ENCODE data around the gene CFAP46. TPM values are rescaled to one million over a fixed set of nuclear protein-coding genes. Genes with fewer than 3 reads are reported as not detected.

The CFAP46 gene
- total and polyA plus RNA-seq, 2 donors (not counting 1 experiment from before 2014, with no cell fraction given): 0.07 TPM; not detected in 1

DNA sequence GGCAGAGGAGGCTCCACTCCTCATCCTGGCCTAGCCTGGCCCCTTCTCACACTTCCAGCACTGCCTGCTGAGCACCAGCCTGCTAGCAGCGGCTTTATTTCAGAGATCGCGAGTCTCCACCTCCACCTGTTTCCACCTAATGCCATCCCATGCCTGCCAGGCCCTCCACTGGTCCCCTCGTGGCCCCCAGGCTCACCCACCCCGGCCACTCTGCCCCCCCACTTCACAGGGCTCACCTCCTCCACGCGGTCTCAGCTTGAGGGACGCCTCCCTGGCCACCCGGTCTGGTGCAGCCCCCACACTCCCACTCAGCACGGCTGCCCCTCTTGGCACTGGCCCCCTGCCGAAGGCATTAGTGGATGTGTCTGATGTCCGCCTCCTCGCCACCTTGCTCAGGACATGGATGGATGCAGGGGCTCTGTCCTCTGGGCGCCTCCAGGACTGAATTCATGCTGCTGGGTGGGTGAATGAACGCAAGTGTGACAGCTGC, 152.7 kb downstream of the CFAP46 start:
- ChIA-PET POLR2A (no interaction called here), CTCF (no interaction called here)
- Histone ChIP-seq H3K4me1 (ENCODE audit: control insufficient read depth in 2 of 2, insufficient read depth in 2 of 2, low read length in 2 of 2) (peaks cover 0 to 17% of the 10 kb centered on the region in 2 donors), H4K20me1 (ENCODE audit: control insufficient read depth, insufficient read depth, low read length, poor library complexity, severe bottlenecking) (no peaks in the 10 kb centered on the region), H3K79me2 (ENCODE audit: control insufficient read depth, insufficient read depth, low read length) (no peaks in the 10 kb centered on the region), H3K4me2 (replicated peaks; ENCODE audit: low read depth, low read length, poor library complexity, severe bottlenecking) (no peak overlapping the region), H2AFZ (ENCODE audit: insufficient read depth, low read depth, low read length, poor library complexity, severe bottlenecking) (no peak overlapping the region), H3K36me3 (replicated peaks in 1 of 2; ENCODE audit: control extremely low read depth in 1 of 2, control insufficient read depth in 1 of 2, extremely low read depth in 1 of 2, insufficient read depth in 2 of 2, low read length in 1 of 2) (no peaks in the 10 kb centered on the region), H3K9ac (ENCODE audit: low read length) (no peak overlapping the region), H3K27me3 (replicated peaks in 1 of 4; ENCODE audit: control extremely low read depth in 1 of 4, control insufficient read depth in 3 of 4, insufficient read depth in 4 of 4, low read length in 3 of 4) (peaks cover 0 to 21% (median 5%) of the 10 kb centered on the region in 4 experiments), H3K9me3 (ENCODE audit: control extremely low read depth in 1 of 3, control insufficient read depth in 2 of 3, insufficient read depth in 1 of 3, low read length in 2 of 3) (peaks cover 0 to 18% (median 0%) of the 10 kb centered on the region in 3 donors), H3K27ac (ENCODE audit: low read length in 2 of 2) (no peak overlapping the region), H3K4me3 (ENCODE audit: control extremely low read depth in 1 of 5, extremely low read depth in 1 of 5, insufficient read depth in 1 of 5, low read depth in 2 of 5, low read length in 4 of 5) (no peak overlapping the region)
- peaks cover 4% of the 10 kb centered on the region for H3K4me1 Mint-ChIP-seq
- no peak for TF ChIP-seq EZH2 (IDR thresholded peaks at IDR 0.05; ENCODE audit: borderline replicate concordance, insufficient read depth, low read depth, low read length, poor library complexity, severe bottlenecking)
- TF ChIP-seq, protein P1, sequence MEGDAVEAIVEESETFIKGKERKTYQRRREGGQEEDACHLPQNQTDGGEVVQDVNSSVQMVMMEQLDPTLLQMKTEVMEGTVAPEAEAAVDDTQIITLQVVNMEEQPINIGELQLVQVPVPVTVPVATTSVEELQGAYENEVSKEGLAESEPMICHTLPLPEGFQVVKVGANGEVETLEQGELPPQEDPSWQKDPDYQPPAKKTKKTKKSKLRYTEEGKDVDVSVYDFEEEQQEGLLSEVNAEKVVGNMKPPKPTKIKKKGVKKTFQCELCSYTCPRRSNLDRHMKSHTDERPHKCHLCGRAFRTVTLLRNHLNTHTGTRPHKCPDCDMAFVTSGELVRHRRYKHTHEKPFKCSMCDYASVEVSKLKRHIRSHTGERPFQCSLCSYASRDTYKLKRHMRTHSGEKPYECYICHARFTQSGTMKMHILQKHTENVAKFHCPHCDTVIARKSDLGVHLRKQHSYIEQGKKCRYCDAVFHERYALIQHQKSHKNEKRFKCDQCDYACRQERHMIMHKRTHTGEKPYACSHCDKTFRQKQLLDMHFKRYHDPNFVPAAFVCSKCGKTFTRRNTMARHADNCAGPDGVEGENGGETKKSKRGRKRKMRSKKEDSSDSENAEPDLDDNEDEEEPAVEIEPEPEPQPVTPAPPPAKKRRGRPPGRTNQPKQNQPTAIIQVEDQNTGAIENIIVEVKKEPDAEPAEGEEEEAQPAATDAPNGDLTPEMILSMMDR (IDR thresholded peaks at IDR 0.05): no peak
- DNase-seq (no peak), ATAC-seq (ENCODE audit: low read depth) (no peak)
- peaks cover 7% of the 10 kb centered on the region for H3K27me3 Mint-ChIP-seq
- H3K27ac Mint-ChIP-seq: no peak overlapping the region
- WGBS (ENCODE audit: insufficient coverage): 80% methylated on average over 15 of the region's 15 CpGs
- no peaks in the 10 kb centered on the region for H3K9me3 Mint-ChIP-seq (ENCODE audit: insufficient read depth)
- no peak overlapping the region for H3K4me3 Mint-ChIP-seq
- intact Hi-C loops (cut with micrococcal nuclease): no loop called here

DNA sequence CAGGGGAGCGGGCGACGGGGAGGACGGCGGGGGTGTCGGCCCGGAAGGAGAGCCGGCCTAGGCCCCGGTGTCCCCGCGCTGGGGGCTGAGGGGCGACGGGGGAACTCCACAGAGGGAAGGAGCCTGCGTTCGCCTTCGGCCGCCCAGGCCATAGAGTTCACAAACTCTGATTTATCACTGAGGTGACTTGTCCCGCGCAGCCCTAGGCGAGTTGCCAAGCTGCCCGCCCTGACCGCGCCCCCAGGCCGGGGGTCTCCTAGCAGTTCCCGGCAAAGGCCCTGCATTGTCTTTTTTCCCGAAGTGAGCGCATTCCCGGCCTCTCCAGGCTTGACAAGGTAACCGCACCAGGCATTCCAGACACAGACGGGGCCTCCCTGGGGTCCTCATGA, 153.5 kb downstream of the CFAP46 start:
- ChIA-PET CTCF (no interaction called here), POLR2A (no interaction called here)
- Histone ChIP-seq H2AFZ (ENCODE audit: insufficient read depth, low read depth, low read length, poor library complexity, severe bottlenecking) (no peak overlapping the region), H3K4me2 (replicated peaks; ENCODE audit: low read depth, low read length, poor library complexity, severe bottlenecking) (no peak overlapping the region), H3K27me3 (replicated peaks in 1 of 4; ENCODE audit: control extremely low read depth in 1 of 4, control insufficient read depth in 3 of 4, insufficient read depth in 4 of 4, low read length in 3 of 4) (peaks cover 0 to 26% (median 5%) of the 10 kb centered on the region in 4 experiments), H3K79me2 (ENCODE audit: control insufficient read depth, insufficient read depth, low read length) (no peaks in the 10 kb centered on the region), H3K4me3 (ENCODE audit: control extremely low read depth in 1 of 5, extremely low read depth in 1 of 5, insufficient read depth in 1 of 5, low read depth in 2 of 5, low read length in 4 of 5) (no peak overlapping the region), H3K27ac (ENCODE audit: low read length in 2 of 2) (no peak overlapping the region), H3K4me1 (ENCODE audit: control insufficient read depth in 2 of 2, insufficient read depth in 2 of 2, low read length in 2 of 2) (peaks cover 3 to 25% of the 10 kb centered on the region in 2 donors), H3K9ac (ENCODE audit: low read length) (no peak overlapping the region), H3K9me3 (ENCODE audit: control extremely low read depth in 1 of 3, control insufficient read depth in 2 of 3, insufficient read depth in 1 of 3, low read length in 2 of 3) (peaks cover 0 to 24% (median 0%) of the 10 kb centered on the region in 3 donors), H4K20me1 (ENCODE audit: control insufficient read depth, insufficient read depth, low read length, poor library complexity, severe bottlenecking) (no peaks in the 10 kb centered on the region), H3K36me3 (replicated peaks in 1 of 2; ENCODE audit: control extremely low read depth in 1 of 2, control insufficient read depth in 1 of 2, extremely low read depth in 1 of 2, insufficient read depth in 2 of 2, low read length in 1 of 2) (no peaks in the 10 kb centered on the region)
- H3K9me3 Mint-ChIP-seq (ENCODE audit: insufficient read depth): no peaks in the 10 kb centered on the region
- H3K27me3 Mint-ChIP-seq: peaks cover 7% of the 10 kb centered on the region
- ATAC-seq (ENCODE audit: low read depth) (no peak), DNase-seq (no peak)
- H3K27ac Mint-ChIP-seq: no peak overlapping the region
- no peak overlapping the region for H3K4me3 Mint-ChIP-seq
- 7% methylated on average over 30 of the region's 30 CpGs for WGBS (ENCODE audit: insufficient coverage)
- peaks cover 7% of the 10 kb centered on the region for H3K4me1 Mint-ChIP-seq
- TF ChIP-seq, protein P1 (IDR thresholded peaks at IDR 0.05): no peak
- TF ChIP-seq EZH2 (IDR thresholded peaks at IDR 0.05; ENCODE audit: borderline replicate concordance, insufficient read depth, low read depth, low read length, poor library complexity, severe bottlenecking): no peak
- intact Hi-C loops (cut with micrococcal nuclease): no loop called here
